ENCODE data around the gene DMRT3. TPM values are rescaled to one million over a fixed set of nuclear protein-coding genes. Genes with fewer than 3 reads are reported as not detected.

DMRT3 gene
- polyA plus RNA-seq, 1 experiment = not detected

DNA sequence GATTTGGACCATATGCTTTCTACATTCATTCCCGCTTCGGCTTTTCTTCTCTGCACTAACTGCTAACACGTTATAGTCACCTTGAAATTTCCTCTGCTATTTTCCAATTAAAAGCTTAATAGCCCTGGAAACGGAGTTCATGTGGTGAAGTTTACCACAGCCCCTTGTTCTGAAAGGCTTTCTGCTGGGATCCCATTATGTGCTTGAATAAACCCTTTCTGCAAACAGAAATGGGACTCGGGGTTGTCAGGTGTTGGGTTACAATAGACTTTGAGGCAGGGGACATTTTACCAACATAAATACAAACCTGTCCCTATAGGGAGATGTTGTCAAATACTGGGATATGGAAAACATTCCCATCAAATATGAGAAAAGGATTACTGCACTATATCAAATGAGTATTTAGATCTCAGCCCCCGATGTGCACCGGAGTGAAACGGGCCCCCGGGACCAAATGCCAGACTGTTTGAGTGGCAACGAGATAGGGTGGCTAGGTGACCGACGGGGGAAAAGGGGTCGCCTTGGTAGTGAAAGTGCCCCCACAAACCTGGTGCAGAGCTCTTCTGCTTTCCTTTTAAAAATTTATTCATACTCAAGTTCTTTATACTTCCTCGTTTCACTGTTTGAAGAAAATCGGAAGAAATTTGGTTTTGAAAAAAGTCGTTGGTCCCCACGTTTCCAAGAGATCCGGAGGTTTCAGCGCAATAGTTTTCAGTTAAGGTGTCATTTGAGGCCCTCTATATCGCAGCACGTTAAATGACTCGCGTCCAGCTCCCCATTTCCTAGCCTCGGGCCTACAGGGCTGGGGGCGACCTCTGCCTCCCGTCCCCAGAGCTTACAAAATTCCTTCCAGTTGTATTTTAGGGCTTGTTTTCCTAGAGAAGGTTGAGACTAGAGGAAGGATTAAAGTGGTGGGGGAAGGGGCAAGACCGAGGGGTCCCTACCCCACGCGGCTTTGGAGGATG is 2.1 kb upstream of the DMRT3 start:
- no peak for DNase-seq (ENCODE audit: low read depth, low spot score)
- Histone ChIP-seq H3K4me3 (ENCODE audit: low read depth, low read length) (no peak overlapping the region), H3K27ac (ENCODE audit: low read depth, low read length) (no peak overlapping the region), H3K9me3 (ENCODE audit: control insufficient read depth, insufficient read depth, low read length) (peaks cover 28% of the 10 kb centered on the region; the same call in 1 of the 2 replicates), H3K27me3 (ENCODE audit: control insufficient read depth, insufficient read depth, low read length) (peaks cover 90% of the 10 kb centered on the region)
- TF ChIP-seq CTCF (IDR thresholded peaks at IDR 0.05; ENCODE audit: low read depth, low read length) = no peak
- ChIA-PET CTCF (no interaction called here), POLR2A (no interaction called here)

- peaks cover 87% of the 10 kb centered on the region for H3K27me3 ChIP-seq (ENCODE audit: control insufficient read depth, insufficient read depth, low read length)
- no peak for TF ChIP-seq CTCF (IDR thresholded peaks at IDR 0.05; ENCODE audit: low read depth, low read length)
- CTCF ChIA-PET = no interaction called here
- H3K4me3 ChIP-seq (ENCODE audit: low read depth, low read length) = no peak overlapping the region
- H3K9me3 ChIP-seq (ENCODE audit: control insufficient read depth, insufficient read depth, low read length) = peaks cover 24% of the 10 kb centered on the region; the same call in 1 of the 2 replicates
- DNase-seq (ENCODE audit: low read depth, low spot score) = no peak
- POLR2A ChIA-PET = no interaction called here
- no peak overlapping the region for H3K27ac ChIP-seq (ENCODE audit: low read depth, low read length)
Observed at GRCh38 chr9:974996-975739, 1.3 kb upstream of the DMRT3 start.

GRCh38 chr9:975740-976257 is 656 bp upstream of the DMRT3 start:
- Histone ChIP-seq H3K9me3 (ENCODE audit: control insufficient read depth, insufficient read depth, low read length) (peaks cover 19% of the 10 kb centered on the region; the same call in 1 of the 2 replicates), H3K27ac (ENCODE audit: low read depth, low read length) (no peak overlapping the region), H3K27me3 (ENCODE audit: control insufficient read depth, insufficient read depth, low read length) (peaks cover 84% of the 10 kb centered on the region), H3K4me3 (ENCODE audit: low read depth, low read length) (no peak overlapping the region)
- POLR2A ChIA-PET = no interaction called here
- TF ChIP-seq CTCF (IDR thresholded peaks at IDR 0.05; ENCODE audit: low read depth, low read length) = no peak
- DNase-seq (ENCODE audit: low read depth, low spot score) = no peak
- CTCF ChIA-PET = no interaction called here

- ChIA-PET CTCF (no interaction called here), POLR2A (no interaction called here)
- TF ChIP-seq CTCF (IDR thresholded peaks at IDR 0.05; ENCODE audit: low read depth, low read length) = no peak
- Histone ChIP-seq H3K9me3 (ENCODE audit: control insufficient read depth, insufficient read depth, low read length) (peaks cover 7% of the 10 kb centered on the region; the same call in 1 of the 2 replicates), H3K27me3 (ENCODE audit: control insufficient read depth, insufficient read depth, low read length) (peaks cover 83% of the 10 kb centered on the region), H3K27ac (ENCODE audit: low read depth, low read length) (no peak overlapping the region), H3K4me3 (ENCODE audit: low read depth, low read length) (no peak overlapping the region)
- DNase-seq (ENCODE audit: low read depth, low spot score) = no peak
Observed at GRCh38 chr9:976943-977837, 735 bp downstream of the DMRT3 start.
